Measurements from ENCODE around the gene SLIT3. TPM values are rescaled to one million over a fixed set of nuclear protein-coding genes. Genes with fewer than 3 reads are reported as not detected.

The SLIT3 gene
- total and polyA plus RNA-seq, 2 experiments from 2014 or later: 0.59 to 0.71 TPM

GRCh38 chr5:169291877-169292276, 9.1 kb downstream of the SLIT3 start:
- H3K4me1 ChIP-seq (ENCODE audit: insufficient read depth): no peaks in the 10 kb centered on the region
- H3K9me3 Mint-ChIP-seq: no peaks in the 10 kb centered on the region
- no peaks in the 10 kb centered on the region for H3K27me3 Mint-ChIP-seq (ENCODE audit: insufficient read depth, low read depth, poor library complexity)
- H3K27ac ChIP-seq (ENCODE audit: low read depth): no peak overlapping the region
- no peak for DNase-seq (ENCODE audit: low spot score)
- no peaks in the 10 kb centered on the region; the same call in 1 of the 2 replicates for H4K20me1 ChIP-seq (replicated peaks; ENCODE audit: insufficient read depth)
- H3K36me3 Mint-ChIP-seq (ENCODE audit: low read depth): no peaks in the 10 kb centered on the region
- H3K27ac Mint-ChIP-seq: no peak overlapping the region
- no peak overlapping the region for H3K4me2 ChIP-seq
- H3K9me2 ChIP-seq (ENCODE audit: insufficient read depth): no peaks in the 10 kb centered on the region
- no peaks in the 10 kb centered on the region; the same call in 2 of the 3 replicates for H3K4me1 Mint-ChIP-seq
- no peaks in the 10 kb centered on the region for H3K36me3 ChIP-seq (ENCODE audit: insufficient read depth)
- no peak overlapping the region for H3K4me3 ChIP-seq
- H3K4me3 Mint-ChIP-seq: no peak overlapping the region
- no peaks in the 10 kb centered on the region for H3K27me3 ChIP-seq (ENCODE audit: insufficient read depth)
- H3F3A ChIP-seq (replicated peaks; ENCODE audit: low read depth): no peaks in the 10 kb centered on the region
- H2AFZ ChIP-seq: no peak overlapping the region
- no peak for ATAC-seq
- no peaks in the 10 kb centered on the region for H3K79me2 ChIP-seq (replicated peaks; ENCODE audit: insufficient read depth)
- TF ChIP-seq ZNF462 (CRISPR knock-in tag; IDR thresholded peaks at IDR 0.05) (no peak), NANOG (IDR thresholded peaks at IDR 0.05; ENCODE audit: borderline replicate concordance) (no peak), ZNF114 (CRISPR knock-in tag; IDR thresholded peaks at IDR 0.05) (no peak), ZNF331 (CRISPR knock-in tag; IDR thresholded peaks at IDR 0.05; ENCODE audit: low read depth) (no peak), EZH2phosphoT487 (IDR thresholded peaks at IDR 0.05; ENCODE audit: unreplicated experiment) (no peak), REST (IDR thresholded peaks at IDR 0.05; ENCODE audit: unreplicated experiment) (no peak), CREB1 (CRISPR knock-in tag; IDR thresholded peaks at IDR 0.05; ENCODE audit: low read depth) (no peak), STAT1 (IDR thresholded peaks at IDR 0.05; ENCODE audit: unreplicated experiment) (no peak), EZH2 (IDR thresholded peaks at IDR 0.05; ENCODE audit: low read depth, unreplicated experiment) (no peak), CTCF (conservative IDR thresholded peaks at IDR 0.05; ENCODE audit: low read depth in 2 of 2) (no peak)

Measured in GM23338 (cell line).